LoVo (cell line): ENCODE results near the gene AKR1C2.
"Not testable (repeated sequence)": the region's sequence is repeated elsewhere in the genome, so short reads cannot be mapped to it uniquely, and the experiment has no call there.

Source experiments
- DNase-seq: peaks from one replicate; pipeline ENCODE4 v3.0.0-alpha.2; 2016; ENCODE audit warnings: low spot score

Gene AKR1C2

GRCh38 chr10:5003127-5004029 lies at the start of gene AKR1C2:
Gene AKR1C2, minus strand, starts transcription at chr10:5003857. Its CDS starts 22 bp downstream, at chr10:5003835.
- DNase-seq, result not testable (repeated sequence)

- DNase-seq, result not testable (repeated sequence)
Observed at GRCh38 chr10:5052951-5053500, 49.4 kb upstream of the AKR1C2 start.

- DNase-seq, result no peak
Observed at GRCh38 chr10:5047912-5048628, 44.4 kb upstream of the AKR1C2 start.

GRCh38 chr10:5047055-5047454 lies 43.4 kb upstream of the AKR1C2 start:
- not testable (repeated sequence) for DNase-seq

- DNase-seq, result no peak
Observed at GRCh38 chr10:5046410-5046809, 42.8 kb upstream of the AKR1C2 start.

- DNase-seq, result no peak
Observed at GRCh38 chr10:5045095-5045494, 41.4 kb upstream of the AKR1C2 start.

GRCh38 chr10:5043716-5044115 lies 40.1 kb upstream of the AKR1C2 start:
- DNase-seq, result no peak

- DNase-seq, result no peak
Observed at GRCh38 chr10:5042922-5043321, 39.3 kb upstream of the AKR1C2 start.

- DNase-seq, result no peak
Observed at GRCh38 chr10:5041471-5042023, 37.9 kb upstream of the AKR1C2 start.

GRCh38 chr10:5040781-5041470 lies 37.3 kb upstream of the AKR1C2 start:
- DNase-seq, result no peak

GRCh38 chr10:5040010-5040673 lies 36.5 kb upstream of the AKR1C2 start:
- DNase-seq, result no peak

- DNase-seq, result no peak
Observed at GRCh38 chr10:5038733-5039132, 35.1 kb upstream of the AKR1C2 start.

GRCh38 chr10:5038101-5038500 lies 34.4 kb upstream of the AKR1C2 start:
- DNase-seq, result no peak

GRCh38 chr10:5036511-5036910 lies 32.9 kb upstream of the AKR1C2 start:
- DNase-seq, result no peak

- no peak for DNase-seq
Observed at GRCh38 chr10:5035356-5035755, 31.7 kb upstream of the AKR1C2 start.

GRCh38 chr10:5034588-5034987 lies 30.9 kb upstream of the AKR1C2 start:
- DNase-seq, result no peak

- peak; percentile 63 for DNase-seq
Observed at GRCh38 chr10:5033061-5033778, 29.6 kb upstream of the AKR1C2 start.

GRCh38 chr10:5032444-5032843 lies 28.8 kb upstream of the AKR1C2 start:
- DNase-seq, result not testable (repeated sequence)

GRCh38 chr10:5031588-5031987 lies 27.9 kb upstream of the AKR1C2 start:
- not testable (repeated sequence) for DNase-seq

- no peak for DNase-seq
Observed at GRCh38 chr10:5030989-5031388, 27.3 kb upstream of the AKR1C2 start.

GRCh38 chr10:5025461-5025881 lies 21.8 kb upstream of the AKR1C2 start:
- not testable (repeated sequence) for DNase-seq
